GM18873 (cell line): ENCODE data around the gene TRA2B.

ENCODE experiments used
- ATAC-seq: cut with Tn5 transposase; IDR thresholded peaks from one replicate; pipeline ENCODE4 v1.9.1; 2021; ENCODE audit warnings: mild to moderate bottlenecking, moderate library complexity, moderate number of reproducible peaks; ENCODE audit not compliant: unreplicated experiment, low FRiP score

TRA2B gene

GRCh38 chr3:185937689-185938374 lies at the start of gene TRA2B:
Gene TRA2B (minus strand): TSS chr3:185938014. CDS start chr3:185937860, 154 bp downstream.
- peak; percentile 91 for ATAC-seq

GRCh38 chr3:185986198-185986777 lies 48.5 kb upstream of the TRA2B start:
- no peak for ATAC-seq

- ATAC-seq, result no peak
These were observed 46.4 kb upstream of the TRA2B start for GRCh38 chr3:185984203-185984602.

- no peak for ATAC-seq
These were observed 45.8 kb upstream of the TRA2B start for GRCh38 chr3:185983495-185984141.

- no peak for ATAC-seq
These were observed 44.8 kb upstream of the TRA2B start for GRCh38 chr3:185982632-185983031.

- ATAC-seq, result no peak
These were observed 43.8 kb upstream of the TRA2B start for GRCh38 chr3:185981621-185982020.

GRCh38 chr3:185979721-185980121 lies 41.9 kb upstream of the TRA2B start:
- no peak for ATAC-seq

GRCh38 chr3:185978516-185978915 lies 40.7 kb upstream of the TRA2B start:
- ATAC-seq, result no peak

- no peak for ATAC-seq
These were observed 39.8 kb upstream of the TRA2B start for GRCh38 chr3:185977679-185978040.

- no peak for ATAC-seq
These were observed 39.3 kb upstream of the TRA2B start for GRCh38 chr3:185976977-185977678.

- no peak for ATAC-seq
These were observed 38.3 kb upstream of the TRA2B start for GRCh38 chr3:185976100-185976499.

- no peak for ATAC-seq
These were observed 33.8 kb upstream of the TRA2B start for GRCh38 chr3:185971579-185971978.

GRCh38 chr3:185968168-185968567 lies 30.4 kb upstream of the TRA2B start:
- ATAC-seq, result no peak

GRCh38 chr3:185966655-185967054 lies 28.8 kb upstream of the TRA2B start:
- no peak for ATAC-seq

GRCh38 chr3:185965496-185965895 lies 27.7 kb upstream of the TRA2B start:
- no peak for ATAC-seq

GRCh38 chr3:185961675-185962232 lies 23.9 kb upstream of the TRA2B start:
- no peak for ATAC-seq

GRCh38 chr3:185960522-185961288 lies 22.9 kb upstream of the TRA2B start:
- ATAC-seq, result no peak

GRCh38 chr3:185959609-185960521 lies 22.1 kb upstream of the TRA2B start:
- ATAC-seq, result no peak

GRCh38 chr3:185958626-185959025 lies 20.8 kb upstream of the TRA2B start:
- ATAC-seq, result no peak
